HG03045 (cell line): ENCODE data around the gene GEMIN2.
"Not testable (repeated sequence)": the region's sequence is repeated elsewhere in the genome, so short reads cannot be mapped to it uniquely, and the experiment has no call there.

ENCODE experiments used
- ATAC-seq: cut with Tn5 transposase; IDR thresholded peaks from one replicate; pipeline ENCODE4 v1.9.1; 2021; ENCODE audit warnings: mild to moderate bottlenecking, moderate library complexity; ENCODE audit not compliant: unreplicated experiment

Gene GEMIN2, protein sequence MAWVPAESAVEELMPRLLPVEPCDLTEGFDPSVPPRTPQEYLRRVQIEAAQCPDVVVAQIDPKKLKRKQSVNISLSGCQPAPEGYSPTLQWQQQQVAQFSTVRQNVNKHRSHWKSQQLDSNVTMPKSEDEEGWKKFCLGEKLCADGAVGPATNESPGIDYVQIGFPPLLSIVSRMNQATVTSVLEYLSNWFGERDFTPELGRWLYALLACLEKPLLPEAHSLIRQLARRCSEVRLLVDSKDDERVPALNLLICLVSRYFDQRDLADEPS

DNA sequence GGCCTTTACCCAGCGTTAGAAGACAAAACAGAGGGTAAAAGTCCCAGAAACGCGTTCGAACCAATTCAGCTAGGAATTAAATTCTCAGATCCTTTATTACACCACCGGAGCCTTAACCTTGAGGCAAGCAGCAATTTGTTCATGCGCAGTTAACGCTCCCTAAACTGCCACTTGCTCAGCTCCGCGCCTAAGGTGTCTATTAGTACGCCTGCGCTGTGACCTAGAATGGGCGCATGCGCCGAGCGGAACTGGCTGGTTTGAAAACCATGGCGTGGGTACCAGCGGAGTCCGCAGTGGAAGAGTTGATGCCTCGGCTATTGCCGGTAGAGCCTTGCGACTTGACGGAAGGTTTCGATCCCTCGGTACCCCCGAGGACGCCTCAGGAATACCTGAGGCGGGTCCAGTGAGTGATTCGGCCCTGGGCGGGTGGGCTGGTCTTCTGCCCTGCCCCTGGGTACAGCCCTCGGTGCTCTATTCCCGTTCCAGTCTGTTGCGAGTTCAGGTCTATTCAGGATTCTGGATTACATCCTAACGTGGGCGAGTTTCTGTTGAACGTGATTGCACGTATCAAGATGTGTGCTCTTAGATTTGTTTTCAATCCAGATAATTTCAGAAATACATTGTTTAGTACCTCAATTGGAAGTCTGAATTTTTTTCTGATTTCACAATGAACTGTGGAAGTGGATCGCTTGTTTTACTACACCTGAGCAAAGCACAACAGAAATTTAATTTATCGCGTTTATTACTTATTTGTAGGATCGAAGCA, at the start of gene GEMIN2:
Gene GEMIN2 (plus strand): TSS at position 251 of the 766 bp plus-strand sequence. CDS start 16 bp downstream, at position 267.
- peak; percentile 90 for ATAC-seq

DNA sequence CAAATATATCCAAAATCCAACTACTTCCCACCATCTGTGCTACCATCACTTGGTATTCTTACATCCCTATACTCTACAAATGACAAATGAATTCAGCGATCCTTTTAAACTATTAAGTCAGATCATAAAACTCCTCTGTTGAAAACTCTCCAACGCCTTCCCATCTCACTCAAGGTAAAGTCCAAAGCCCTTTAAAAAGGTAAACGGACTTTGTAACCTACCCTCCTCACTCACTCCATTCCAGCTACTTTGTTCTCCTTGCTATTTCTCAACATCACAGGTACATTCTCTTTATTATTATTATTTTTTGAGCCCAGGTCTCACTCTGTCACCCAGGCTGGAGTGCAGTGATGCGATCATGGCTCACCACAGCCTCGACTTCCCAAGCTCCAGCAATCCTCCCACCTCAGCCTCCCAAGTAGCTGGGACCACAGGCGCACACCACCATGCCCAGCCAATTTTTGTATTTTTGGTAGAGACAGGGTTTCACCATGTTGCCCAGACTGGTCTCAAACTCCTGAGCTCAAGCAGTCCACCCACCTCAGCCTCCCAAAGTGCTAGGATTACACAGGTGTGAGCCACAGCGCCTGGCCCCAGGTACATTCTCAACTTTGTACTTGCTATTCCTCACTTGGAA, 44.8 kb upstream of the GEMIN2 start:
- ATAC-seq, result not testable (repeated sequence)

DNA sequence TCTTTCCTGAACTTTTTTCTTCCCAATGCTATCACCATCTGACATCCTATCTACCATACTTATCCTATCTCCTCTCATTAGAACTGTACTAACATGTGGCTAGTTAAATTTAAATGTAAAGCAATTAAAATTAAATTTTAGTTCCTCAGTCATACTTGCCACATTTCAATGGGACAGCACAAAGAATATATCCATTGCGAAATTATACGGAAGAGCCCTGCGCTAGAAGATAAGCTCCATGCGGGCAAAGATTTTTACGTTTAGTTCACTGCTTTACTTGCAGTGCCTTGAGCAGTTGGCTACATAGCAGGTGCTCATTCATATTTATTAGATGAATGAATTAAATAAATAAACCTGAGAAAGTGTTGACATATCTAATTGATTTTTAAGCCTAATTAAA, 44.2 kb upstream of the GEMIN2 start:
- no peak for ATAC-seq

DNA sequence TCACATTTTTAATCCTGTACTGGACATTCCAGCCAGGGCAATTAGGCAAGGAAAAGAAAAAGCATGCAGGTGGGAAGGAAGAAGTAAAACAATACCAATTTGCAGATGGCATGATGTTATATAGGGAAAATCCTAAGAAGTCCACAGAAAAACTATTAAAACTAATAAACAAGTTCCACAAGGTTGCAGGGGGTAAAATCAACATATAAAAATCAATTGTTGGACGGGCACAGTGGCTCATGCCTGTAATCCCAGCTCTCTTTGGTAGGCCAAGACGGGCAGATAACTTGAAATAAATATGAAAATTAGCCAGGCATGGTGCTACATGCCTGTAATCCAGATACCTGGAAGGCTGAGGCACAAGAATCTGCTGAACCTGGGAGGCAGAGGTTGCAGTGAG, 43.0 kb upstream of the GEMIN2 start:
- ATAC-seq, result no peak

DNA sequence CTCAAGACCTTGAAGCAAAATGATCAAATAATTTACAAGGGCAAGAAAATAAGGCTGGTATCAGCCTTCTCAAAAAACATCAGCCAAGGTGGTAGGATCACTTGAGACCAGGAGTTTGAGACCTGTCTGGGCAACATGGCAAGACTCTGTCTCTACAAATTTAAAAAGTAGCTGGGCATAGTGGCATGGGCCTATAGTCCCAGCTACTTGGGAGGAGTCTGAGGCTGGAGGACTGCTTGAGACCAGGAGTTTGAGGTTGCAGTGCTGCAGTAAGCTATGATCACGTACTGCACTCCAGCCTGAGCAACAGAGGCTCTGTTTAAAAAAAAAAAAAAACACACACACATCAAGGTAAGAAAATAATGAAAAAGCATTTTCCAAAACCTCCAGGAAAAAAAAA, 33.2 kb upstream of the GEMIN2 start:
- ATAC-seq, result no peak

DNA sequence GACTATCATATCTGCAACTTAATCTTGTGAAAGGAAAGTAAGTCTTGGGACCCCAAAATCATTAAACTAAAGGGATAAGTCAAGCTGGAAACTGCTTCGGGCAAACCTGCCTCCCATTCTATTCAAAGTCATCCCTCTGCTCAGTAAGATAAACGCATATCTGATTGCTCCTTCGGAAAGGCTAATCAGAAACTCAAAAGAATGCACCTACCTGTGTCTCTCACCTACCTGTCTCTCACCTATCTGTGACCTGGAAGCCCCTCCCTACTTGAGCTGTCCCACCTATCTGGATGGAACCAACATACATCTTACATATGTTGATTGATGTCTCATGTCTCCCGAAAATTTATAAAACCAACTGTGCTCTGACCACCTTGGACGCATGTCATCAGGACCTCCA, 31.0 kb upstream of the GEMIN2 start:
- no peak for ATAC-seq

DNA sequence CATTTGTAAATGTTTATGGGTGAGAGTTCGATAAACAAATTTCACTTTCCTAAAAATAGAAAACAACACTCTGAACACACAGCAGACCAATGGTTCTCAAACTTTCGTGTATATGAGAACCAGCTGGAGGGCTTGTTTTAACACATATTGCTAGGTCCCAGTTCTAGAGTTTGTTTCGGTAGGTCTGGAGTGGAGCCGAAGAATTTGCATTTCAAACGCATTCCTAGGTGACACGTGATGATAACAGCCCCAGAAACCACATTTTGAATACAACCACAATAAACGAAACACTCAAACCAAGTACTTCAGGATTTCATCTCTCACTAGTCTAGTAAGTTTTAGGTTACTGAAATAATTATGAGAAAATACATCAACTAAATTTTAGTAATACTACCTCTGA, 28.2 kb upstream of the GEMIN2 start:
- ATAC-seq, result no peak

DNA sequence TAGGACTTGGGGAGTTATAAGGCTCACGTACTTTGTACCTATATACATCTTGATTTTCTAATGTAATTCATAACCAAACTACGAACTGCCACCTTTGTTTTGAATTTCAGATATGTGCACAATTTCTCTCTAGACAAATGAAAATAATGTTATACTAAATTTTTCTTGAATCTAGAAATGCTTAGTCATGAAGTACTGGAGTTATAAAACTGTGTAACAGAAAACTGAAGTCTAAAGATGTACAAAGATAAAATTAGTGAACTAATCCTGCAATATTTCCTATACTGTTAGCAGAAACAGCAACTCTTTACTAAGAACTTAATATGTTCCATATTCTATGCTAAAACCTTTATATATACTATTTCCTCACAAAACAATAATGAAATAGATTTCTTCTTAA, 26.6 kb upstream of the GEMIN2 start:
- ATAC-seq, result no peak

DNA sequence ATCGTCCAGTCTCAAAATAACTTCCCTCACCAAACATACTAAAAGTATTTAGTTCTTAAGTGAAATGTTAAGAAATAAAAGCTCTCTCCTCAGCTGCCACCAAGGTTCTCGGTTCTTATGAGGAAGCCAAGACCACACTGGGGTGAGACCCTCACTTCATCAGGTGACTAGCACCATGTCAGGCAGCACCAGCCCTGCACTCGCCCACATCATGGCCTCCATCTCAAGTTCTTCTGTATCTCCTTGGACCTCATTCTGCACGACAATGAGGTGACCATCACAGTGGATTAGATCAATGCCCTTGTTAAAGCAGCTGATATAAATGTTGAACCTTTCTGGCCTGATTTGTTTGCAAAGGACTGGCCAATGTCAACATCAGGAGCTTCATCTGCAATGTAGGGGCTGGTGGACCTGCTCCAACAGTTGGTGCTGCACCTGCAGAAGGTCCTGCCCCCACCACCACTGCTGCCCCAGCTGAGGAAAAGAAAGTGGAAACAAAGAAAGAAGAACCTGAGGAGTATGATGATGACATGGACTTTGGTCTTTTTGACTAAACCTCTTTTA, 23.5 kb upstream of the GEMIN2 start:
- no peak for ATAC-seq

DNA sequence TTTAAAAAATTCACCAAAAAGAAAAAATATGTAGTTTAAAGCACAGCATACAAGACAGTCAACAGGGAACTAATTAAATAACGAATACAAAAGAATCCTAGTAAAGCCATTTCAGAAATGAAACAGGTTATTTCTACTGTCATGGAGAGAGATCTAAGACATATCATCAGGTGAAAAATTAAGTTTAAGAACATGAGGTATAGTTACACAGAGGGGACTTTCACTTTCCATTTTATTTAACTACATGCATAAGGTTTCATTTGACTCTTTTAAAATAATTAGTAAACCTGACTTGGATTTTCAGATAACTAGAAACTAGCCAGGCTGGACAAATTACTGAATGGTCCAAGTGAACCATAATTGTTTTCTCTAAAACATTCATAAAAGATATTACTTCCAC, 22.4 kb upstream of the GEMIN2 start:
- ATAC-seq, result no peak

DNA sequence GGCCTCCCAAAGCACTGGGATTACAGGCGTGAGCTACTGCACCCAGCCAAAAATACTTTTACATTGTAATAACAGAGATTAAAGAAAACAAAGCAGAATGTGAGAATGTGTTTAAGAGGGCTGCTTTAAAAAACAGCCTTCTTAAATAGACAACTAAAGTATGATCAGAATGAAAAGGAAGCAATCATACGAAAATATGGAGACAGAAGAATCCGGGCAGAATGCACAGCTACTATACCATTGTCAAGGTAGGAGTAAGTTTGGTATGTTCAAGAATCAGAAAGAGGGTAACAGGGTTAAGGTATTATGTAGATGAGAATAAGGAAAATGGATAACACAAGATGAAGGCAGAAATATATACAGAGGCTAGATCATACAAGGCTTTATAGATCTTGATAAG, 19.6 kb upstream of the GEMIN2 start:
- ATAC-seq, result no peak

DNA sequence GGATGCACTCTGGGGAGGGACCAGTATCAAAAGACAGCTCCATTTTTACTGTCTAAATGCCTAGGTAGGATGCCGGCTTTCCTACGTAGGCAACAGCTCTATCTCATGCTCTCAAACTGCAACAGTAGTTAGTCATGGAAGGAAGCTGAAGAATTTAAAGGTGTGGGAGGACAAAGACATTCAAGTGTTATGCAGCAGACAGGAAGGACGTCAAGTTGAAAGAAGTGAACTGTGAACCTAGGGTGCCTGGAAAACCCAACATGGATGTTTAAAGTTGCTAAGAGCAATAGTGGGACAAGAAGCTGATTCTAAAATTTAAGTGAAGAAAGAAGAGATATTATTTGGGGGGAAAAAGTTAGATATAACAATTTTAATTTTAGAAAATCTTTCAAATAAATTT, 17.0 kb upstream of the GEMIN2 start:
- ATAC-seq, result no peak

DNA sequence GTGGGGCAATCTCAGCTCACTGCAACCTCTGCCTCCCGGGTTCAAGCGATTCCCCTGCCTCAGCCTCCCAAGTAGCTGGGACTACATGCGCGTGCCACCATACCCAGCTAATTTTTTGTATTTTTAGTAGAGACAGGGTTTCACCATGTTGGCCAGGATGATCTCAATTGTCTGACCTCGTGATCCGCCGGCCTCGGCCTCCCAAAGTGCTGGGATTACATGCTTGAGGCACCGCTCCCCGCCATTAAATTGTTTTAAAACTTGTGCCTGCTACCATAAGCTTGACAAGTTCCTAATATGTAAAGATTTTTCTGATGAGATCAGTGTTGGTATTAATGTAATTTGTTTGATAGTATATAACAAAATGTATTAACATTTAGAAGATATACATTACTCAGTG, 14.9 kb upstream of the GEMIN2 start:
- not testable (repeated sequence) for ATAC-seq

DNA sequence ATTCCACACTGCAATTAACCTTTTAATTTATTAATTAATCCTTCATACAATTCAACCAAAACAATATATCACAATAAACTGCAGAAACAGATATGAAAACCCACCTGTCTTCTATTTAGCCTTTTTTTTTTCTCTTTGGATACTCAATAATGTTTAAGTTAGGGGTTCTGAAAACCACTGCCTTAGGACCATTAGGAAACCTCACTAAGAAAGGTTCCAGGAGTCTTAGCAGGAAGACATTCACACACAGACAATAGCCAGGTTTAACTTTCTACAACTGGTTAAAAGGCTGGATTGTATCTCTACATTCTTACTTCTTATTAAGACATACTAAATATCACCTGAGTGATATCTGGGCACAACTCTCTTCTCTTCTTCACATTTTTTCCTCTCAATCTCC, 14.4 kb upstream of the GEMIN2 start:
- no peak for ATAC-seq

DNA sequence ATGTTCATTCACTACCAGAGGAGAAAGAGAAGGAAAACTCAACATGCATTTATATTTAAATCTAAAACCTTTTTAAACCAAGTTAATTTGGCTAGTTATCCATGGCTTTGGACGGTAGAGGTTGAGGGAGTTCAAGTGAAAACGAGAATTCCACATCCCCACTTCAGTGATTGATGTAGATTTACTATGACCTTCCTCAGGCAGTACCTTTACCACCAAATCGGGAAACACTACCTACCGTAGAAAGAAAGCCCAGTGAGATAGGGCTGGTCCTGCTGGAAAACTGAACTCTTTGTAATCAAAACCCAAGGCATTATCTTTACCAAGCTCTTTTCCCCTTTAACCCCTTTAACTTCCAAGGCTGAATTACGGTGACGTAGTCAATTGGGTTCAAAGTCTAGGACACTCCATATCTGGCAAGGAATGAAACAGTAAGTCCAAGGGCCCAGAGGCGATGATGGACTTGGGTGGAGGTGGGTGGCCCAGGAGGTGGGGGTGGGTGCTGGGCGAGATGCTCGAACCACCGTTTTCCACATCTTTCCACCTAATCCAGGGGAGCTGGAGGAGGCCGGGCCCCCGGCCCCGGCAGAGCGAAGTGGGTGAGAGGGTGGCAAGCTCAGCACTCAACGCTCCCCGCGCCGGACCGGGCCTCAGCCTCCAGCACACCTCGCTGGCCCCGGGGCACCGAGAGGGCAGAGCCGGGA, 11.7 kb upstream of the GEMIN2 start:
- ATAC-seq, result peak; percentile 28

DNA sequence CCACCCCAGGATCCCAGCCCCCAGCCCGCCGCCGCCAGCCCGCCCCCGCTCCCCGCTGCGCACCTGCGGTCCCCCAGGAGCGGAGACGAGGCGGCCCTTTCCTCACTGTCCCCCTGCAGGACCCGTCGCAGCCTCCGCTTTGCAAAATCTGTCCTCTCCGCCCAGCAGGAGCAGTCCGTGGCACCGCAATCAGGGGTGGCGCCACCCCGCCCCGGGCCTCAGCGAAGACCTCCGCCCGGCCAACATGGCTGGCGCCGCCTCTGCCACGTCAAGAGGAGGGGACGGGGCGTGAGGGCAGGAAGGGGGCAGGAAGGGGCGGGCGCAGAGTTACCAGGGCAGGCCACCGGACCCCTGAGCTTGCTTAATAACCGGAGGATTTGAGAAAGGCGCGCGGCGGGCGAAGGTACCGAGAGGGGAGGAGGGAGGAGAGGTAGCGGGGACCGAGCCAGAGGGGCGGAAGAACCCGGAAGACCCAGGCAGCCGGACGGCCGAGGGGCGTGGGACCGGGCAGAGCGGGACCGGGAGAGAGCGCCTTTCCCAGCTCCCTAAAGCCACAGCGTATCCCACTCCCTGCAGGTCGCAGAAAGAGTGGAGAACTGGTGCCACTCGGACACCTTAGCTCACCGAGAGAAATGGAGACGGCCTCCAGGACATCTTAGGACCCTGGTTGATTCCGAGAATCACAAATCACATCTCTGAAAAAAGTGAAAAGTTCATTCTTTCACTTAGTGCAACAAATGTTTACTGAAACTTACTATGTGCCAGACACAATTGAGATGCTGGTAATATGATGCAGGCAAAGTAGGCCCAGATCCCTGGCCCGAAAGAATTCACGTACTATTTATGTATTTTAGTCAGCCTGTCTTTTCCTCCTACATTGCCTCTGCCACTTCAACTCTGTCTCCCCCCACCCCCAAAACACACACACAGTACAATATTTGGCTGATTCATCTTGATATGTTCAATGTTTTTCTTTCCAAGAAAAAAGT, 10.9 kb upstream of the GEMIN2 start, which contains the start of gene SEC23A:
Gene SEC23A (minus strand): TSS at position 267 of the 989 bp plus-strand sequence. CDS start 7,117 bp downstream, outside the sequence.
- ATAC-seq, result peak; percentile 94

DNA sequence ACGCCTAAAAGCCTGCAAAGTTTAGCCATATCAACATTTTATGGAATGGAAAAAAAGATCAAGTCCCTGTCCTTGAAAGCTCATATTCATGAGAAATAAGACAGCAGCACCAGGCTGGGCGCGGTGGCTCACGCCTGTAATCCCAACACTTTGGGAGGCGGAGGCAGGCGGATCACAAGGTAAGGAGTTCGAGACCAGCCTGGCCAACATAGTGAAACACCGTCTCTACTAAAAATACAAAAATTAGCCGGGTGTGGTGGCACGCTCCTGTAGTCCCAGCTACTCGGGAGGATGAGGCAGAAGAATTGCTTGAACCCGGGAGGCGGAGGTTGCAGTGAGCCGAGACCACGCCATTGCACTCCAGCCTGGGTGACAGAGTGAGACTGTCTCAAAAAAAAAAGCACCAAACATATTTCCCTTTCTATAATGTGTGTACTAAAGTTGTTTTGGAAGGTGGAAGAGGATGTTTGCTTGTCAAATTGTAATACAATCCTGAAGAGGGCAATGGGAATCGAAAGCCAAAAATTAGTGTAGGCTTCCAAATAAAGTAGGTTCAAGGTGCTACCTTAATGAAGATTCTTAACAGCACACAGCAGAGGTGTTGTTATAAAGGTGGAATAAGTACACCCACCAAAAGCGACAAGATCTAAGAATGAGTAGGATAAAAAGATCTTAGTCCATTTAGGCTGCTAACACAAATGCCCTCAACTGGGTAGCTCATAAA, 9.9 kb upstream of the GEMIN2 start:
- ATAC-seq, result not testable (repeated sequence)

DNA sequence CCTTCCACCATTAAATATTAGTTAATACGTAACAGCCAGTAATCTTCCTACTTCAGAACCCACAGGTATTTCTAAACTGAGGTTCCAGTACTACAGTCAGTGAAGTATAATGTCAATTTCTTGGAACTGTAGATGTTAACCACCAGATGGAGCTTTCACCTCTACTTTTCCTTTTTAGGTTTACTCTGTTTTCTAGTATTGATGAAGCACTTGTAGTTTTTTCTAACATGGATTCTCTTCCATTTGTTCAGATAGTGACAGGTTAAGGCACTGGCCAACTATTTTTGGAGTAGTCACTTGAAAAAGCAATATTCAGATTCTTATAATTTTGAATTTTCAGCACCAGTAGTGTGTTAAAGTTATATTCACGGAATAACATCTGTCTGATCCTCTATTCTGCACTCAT, 6.5 kb upstream of the GEMIN2 start:
- no peak for ATAC-seq

DNA sequence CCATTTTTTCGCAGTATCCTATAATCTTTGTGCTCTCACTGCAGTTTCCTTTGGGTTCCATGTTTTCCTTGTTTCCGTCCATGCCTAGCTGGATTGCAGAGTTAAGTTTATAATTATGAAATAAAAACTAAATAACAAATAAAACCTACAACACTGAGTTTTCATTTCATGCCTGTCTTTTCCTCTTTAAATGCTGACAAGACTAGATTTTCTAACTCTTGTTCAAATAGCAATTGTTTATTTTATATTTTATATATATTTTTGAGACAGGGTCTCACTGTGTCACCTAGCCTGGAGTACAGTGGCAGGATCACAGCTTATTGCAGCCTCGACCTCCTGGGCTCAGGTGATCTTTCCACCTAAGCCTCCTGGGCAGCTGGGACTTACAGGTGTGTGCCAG, 5.3 kb upstream of the GEMIN2 start:
- ATAC-seq, result no peak
